WTC11 (cell line): ENCODE results near the gene KLK13.

Source experiments
- CREM ChIP-seq: sonication (generic); formaldehyde crosslinking; IDR thresholded peaks from 2 replicates; pipeline ENCODE4 v1.8.1; 2022; ENCODE audit warnings: mild to moderate bottlenecking, missing genetic modification reagents, moderate library complexity
- GRHL2 ChIP-seq: fragments of 250-450 bp; sonication (Bioruptor Pico); IDR thresholded peaks from 2 replicates; pipeline ENCODE4 v1.8.0; 2022; ENCODE audit warnings: mild to moderate bottlenecking, moderate library complexity; ENCODE audit not compliant: insufficient replicate concordance, severe bottlenecking
- TEAD4 ChIP-seq: sonication (generic); formaldehyde crosslinking; IDR thresholded peaks from 2 replicates; pipeline ENCODE4 v1.8.0; 2022; ENCODE audit warnings: mild to moderate bottlenecking, missing genetic modification reagents
- TF ChIP-seq, protein P1 (sequence below): fragments of 200-600 bp; IDR thresholded peaks from 2 replicates; pipeline ENCODE4 v1.8.0; 2022; ENCODE audit warnings: antibody characterized with exemption
- TF ChIP-seq, protein P2 (sequence below): sonication (generic); formaldehyde crosslinking; conservative IDR thresholded peaks from 2 replicates; pipeline ENCODE4 v1.8.1; 2023; ENCODE audit warnings: mild to moderate bottlenecking, low read depth, missing genetic modification reagents, moderate library complexity
- TF ChIP-seq, protein P3 (sequence below): sonication (generic); formaldehyde crosslinking; IDR thresholded peaks from 2 replicates; pipeline ENCODE4 v1.8.1; 2023; ENCODE audit warnings: mild to moderate bottlenecking, missing genetic modification reagents, moderate library complexity

DNA sequence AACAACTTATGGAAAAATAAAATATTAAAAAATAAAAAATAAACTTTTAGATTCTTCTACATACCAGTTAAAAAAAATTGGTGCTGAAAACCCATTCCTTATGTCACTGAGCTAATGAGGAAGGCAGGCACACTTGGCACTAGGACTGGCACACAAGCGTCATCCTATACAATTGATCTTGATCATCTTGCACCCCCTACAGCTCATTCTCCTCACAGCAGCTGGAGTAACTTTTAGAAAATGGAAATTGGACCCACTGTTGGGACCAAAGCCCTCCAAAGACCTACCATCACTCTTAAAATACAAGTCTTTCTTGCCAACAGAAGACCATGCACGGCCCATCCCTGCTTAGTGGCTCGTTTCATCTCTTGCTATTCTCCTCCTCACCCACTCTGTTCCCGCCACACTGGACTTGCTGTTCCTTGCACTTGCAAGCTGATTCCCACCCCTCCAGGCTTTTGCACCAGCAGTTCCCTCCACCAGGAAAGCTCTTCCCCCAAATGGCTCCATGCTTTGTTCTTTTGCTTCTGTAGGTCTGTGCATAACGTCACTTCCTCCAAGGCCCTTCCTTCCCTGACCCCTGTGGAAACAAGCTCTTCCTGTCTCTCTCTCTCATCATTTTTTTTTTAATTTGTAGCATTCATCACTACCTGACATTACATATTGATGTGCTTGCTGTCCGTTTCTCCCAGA, 31.7 kb upstream of the KLK13 start:
- TF ChIP-seq, protein P1, sequence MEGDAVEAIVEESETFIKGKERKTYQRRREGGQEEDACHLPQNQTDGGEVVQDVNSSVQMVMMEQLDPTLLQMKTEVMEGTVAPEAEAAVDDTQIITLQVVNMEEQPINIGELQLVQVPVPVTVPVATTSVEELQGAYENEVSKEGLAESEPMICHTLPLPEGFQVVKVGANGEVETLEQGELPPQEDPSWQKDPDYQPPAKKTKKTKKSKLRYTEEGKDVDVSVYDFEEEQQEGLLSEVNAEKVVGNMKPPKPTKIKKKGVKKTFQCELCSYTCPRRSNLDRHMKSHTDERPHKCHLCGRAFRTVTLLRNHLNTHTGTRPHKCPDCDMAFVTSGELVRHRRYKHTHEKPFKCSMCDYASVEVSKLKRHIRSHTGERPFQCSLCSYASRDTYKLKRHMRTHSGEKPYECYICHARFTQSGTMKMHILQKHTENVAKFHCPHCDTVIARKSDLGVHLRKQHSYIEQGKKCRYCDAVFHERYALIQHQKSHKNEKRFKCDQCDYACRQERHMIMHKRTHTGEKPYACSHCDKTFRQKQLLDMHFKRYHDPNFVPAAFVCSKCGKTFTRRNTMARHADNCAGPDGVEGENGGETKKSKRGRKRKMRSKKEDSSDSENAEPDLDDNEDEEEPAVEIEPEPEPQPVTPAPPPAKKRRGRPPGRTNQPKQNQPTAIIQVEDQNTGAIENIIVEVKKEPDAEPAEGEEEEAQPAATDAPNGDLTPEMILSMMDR, result no peak
- TF ChIP-seq GRHL2 (CRISPR knock-in tag) (no peak), CREM (CRISPR knock-in tag) (no peak), TEAD4 (CRISPR knock-in tag) (no peak)
- TF ChIP-seq, protein P2, sequence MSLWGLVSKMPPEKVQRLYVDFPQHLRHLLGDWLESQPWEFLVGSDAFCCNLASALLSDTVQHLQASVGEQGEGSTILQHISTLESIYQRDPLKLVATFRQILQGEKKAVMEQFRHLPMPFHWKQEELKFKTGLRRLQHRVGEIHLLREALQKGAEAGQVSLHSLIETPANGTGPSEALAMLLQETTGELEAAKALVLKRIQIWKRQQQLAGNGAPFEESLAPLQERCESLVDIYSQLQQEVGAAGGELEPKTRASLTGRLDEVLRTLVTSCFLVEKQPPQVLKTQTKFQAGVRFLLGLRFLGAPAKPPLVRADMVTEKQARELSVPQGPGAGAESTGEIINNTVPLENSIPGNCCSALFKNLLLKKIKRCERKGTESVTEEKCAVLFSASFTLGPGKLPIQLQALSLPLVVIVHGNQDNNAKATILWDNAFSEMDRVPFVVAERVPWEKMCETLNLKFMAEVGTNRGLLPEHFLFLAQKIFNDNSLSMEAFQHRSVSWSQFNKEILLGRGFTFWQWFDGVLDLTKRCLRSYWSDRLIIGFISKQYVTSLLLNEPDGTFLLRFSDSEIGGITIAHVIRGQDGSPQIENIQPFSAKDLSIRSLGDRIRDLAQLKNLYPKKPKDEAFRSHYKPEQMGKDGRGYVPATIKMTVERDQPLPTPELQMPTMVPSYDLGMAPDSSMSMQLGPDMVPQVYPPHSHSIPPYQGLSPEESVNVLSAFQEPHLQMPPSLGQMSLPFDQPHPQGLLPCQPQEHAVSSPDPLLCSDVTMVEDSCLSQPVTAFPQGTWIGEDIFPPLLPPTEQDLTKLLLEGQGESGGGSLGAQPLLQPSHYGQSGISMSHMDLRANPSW (CRISPR knock-in tag), result no peak
- TF ChIP-seq, protein P3, sequence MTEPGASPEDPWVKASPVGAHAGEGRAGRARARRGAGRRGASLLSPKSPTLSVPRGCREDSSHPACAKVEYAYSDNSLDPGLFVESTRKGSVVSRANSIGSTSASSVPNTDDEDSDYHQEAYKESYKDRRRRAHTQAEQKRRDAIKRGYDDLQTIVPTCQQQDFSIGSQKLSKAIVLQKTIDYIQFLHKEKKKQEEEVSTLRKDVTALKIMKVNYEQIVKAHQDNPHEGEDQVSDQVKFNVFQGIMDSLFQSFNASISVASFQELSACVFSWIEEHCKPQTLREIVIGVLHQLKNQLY (CRISPR knock-in tag), result no peak
